Measurements from ENCODE around the gene PCDHA1.

PCDHA1 gene

DNA sequence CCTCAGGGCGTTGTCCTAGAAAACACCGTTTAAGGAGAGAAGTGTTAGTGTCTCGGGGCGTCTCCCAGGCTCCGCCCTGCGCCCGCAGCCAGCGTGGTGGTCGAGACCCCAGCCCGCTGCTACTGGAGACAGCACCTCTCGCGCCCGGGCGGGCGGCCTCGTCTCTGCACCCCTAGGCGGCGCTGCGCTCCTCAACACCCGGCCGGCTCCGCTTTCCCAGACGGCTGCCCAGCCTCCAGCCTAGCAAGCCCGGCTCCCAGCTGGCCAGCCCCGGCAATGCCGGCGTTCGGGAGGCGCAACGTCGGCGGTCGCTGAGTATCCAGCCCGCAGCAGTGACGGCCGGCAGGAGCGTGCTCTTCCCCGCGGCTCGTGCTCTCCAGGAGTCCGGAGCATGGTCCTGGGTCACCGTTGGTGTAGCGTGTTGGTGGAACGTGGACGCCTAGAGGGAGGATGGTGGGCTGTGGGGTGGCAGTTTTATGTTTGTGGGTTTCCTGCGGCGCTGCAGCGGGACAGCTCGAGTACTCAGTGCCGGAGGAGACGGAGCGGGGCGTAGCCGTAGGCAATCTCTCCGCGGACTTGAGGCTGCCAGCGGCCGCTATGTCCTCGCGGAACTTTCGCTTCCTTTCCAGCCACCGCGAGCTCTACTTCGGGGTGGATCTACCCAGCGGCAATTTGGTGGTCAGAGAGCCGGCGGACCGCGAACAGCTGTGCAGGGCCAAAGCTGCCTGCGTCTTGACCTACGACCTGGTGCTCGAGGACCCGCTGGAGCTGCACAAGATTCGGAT lies 140.7 kb downstream of the PCDHA1 start:
- Histone ChIP-seq H3K4me3 (ENCODE audit: insufficient read depth in 1 of 2, low read depth in 1 of 2, low read length in 2 of 2) (peak overlapping the region; percentile 59 to 75), H3K4me1 (ENCODE audit: control insufficient read depth, insufficient read depth, low read depth, low read length) (peaks cover 20% of the 10 kb centered on the region), H2AFZ (ENCODE audit: low read depth, low read length) (peak overlapping the region; percentile 60), H3K36me3 (ENCODE audit: control insufficient read depth in 1 of 2, insufficient read depth in 2 of 2, low read depth in 1 of 2, low read length in 2 of 2) (no peaks in the 10 kb centered on the region), H3K27ac (ENCODE audit: low read length, poor library complexity, severe bottlenecking) (no peak overlapping the region), H2BK5ac (ENCODE audit: low read depth, low read length, poor library complexity, severe bottlenecking) (no peak overlapping the region), H3K9me3 (ENCODE audit: control insufficient read depth, low read length) (peaks cover 9% of the 10 kb centered on the region), H3K23ac (ENCODE audit: low read length in 2 of 2) (peak overlapping the region in 1 of 2 experiments; percentile 96), H3K27me3 (ENCODE audit: control insufficient read depth in 1 of 2, insufficient read depth in 1 of 2, low read length in 2 of 2) (peaks cover 14 to 38% of the 10 kb centered on the region in 2 experiments), H4K91ac (ENCODE audit: low read length) (no peak overlapping the region), H3K9ac (ENCODE audit: low read length) (peak overlapping the region; percentile 36), H4K8ac (ENCODE audit: low read length) (no peak overlapping the region), H2AK5ac (ENCODE audit: low read length, severe bottlenecking) (no peak overlapping the region), H3K4ac (ENCODE audit: low read depth in 1 of 2, low read length in 2 of 2) (no peak overlapping the region), H3K18ac (ENCODE audit: low read depth in 1 of 2, low read length in 2 of 2) (peak overlapping the region in 1 of 2 experiments; percentile 61), H3K79me1 (replicated peaks; ENCODE audit: low read length, poor library complexity, severe bottlenecking) (peaks cover 3% of the 10 kb centered on the region), H2BK15ac (ENCODE audit: low read depth, poor library complexity, severe bottlenecking) (no peak overlapping the region), H3K14ac (ENCODE audit: low read length in 2 of 2) (peak overlapping the region in 1 of 2 experiments; percentile 94), H2BK120ac (ENCODE audit: low read depth, low read length) (no peak overlapping the region), H2BK12ac (ENCODE audit: low read length in 2 of 2) (peak overlapping the region in 1 of 2 experiments; percentile 47), H3K4me2 (ENCODE audit: low read length, poor library complexity, severe bottlenecking) (peak overlapping the region; percentile 85)
- under 1% methylated on average over 64 of the region's 74 CpGs for WGBS
- DNase-seq = peak; percentile 90

DNA sequence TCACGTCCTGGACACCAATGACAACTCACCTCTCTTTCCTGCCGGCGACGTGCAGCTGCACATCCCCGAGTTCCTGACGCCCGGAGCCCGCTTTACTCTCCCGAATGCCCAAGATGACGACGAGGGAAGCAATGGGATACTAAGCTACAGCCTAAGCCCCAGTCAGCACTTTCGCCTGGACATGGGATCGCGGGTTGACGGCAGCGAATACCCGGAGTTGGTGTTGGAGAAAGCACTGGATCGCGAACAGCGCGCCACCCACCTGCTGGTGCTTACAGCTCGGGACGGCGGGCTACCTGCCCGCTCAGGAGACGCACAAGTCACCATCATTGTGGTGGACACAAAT lies 141.3 kb downstream of the PCDHA1 start:
- WGBS = 11% methylated on average over 26 of the region's 26 CpGs
- H3K9ac ChIP-seq (ENCODE audit: low read length) = peak overlapping the region; percentile 36

DNA sequence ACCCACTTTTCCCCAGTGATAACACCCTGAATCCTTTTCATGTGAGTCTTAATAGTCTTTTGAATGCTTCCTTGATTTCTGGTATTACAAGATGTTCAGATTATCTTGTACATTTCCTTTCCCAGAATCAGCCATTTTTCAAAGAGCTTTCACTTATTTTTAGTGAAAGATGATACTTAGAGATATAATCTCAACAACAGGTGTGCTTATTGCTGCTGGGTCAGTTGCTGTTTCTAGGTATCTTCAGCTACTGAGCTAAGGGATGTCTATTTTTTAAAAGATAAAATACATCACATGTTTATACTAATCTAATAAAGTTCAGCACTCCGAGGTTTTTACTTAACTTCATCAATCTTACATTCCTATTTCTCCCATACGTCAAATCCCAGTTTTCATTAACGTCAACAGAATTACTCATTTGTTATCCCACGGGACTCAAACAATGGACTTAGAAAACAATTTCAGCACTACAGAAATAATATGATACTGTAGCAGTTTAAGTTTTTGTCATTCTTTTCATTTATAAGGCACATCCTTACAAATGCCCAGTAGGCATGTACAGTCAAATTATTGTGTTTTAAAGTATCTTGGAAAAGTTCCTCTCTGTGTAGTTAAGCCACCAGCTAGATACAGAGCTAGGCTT lies 149.1 kb downstream of the PCDHA1 start:
- DNase-seq = no peak
- Histone ChIP-seq H3K9me3 (ENCODE audit: control insufficient read depth, low read length) (no peaks in the 10 kb centered on the region), H2AFZ (ENCODE audit: low read depth, low read length) (no peak overlapping the region), H3K4me3 (ENCODE audit: insufficient read depth in 1 of 2, low read depth in 1 of 2, low read length in 2 of 2) (no peak overlapping the region), H3K36me3 (ENCODE audit: control insufficient read depth in 1 of 2, insufficient read depth in 2 of 2, low read depth in 1 of 2, low read length in 2 of 2) (no peaks in the 10 kb centered on the region), H3K4ac (ENCODE audit: low read depth in 1 of 2, low read length in 2 of 2) (no peak overlapping the region), H3K27ac (ENCODE audit: low read length, poor library complexity, severe bottlenecking) (no peak overlapping the region), H3K23ac (ENCODE audit: low read length in 2 of 2) (no peak overlapping the region), H3K4me1 (ENCODE audit: control insufficient read depth, insufficient read depth, low read depth, low read length) (no peaks in the 10 kb centered on the region), H2BK120ac (ENCODE audit: low read depth, low read length) (no peak overlapping the region), H3K9ac (ENCODE audit: low read length) (no peak overlapping the region), H3K14ac (ENCODE audit: low read length in 2 of 2) (no peak overlapping the region), H4K8ac (ENCODE audit: low read length) (no peak overlapping the region), H3K18ac (ENCODE audit: low read depth in 1 of 2, low read length in 2 of 2) (no peak overlapping the region), H2BK5ac (ENCODE audit: low read depth, low read length, poor library complexity, severe bottlenecking) (no peak overlapping the region), H2BK12ac (ENCODE audit: low read length in 2 of 2) (no peak overlapping the region), H2AK5ac (ENCODE audit: low read length, severe bottlenecking) (no peak overlapping the region), H3K79me1 (replicated peaks; ENCODE audit: low read length, poor library complexity, severe bottlenecking) (peaks cover 2% of the 10 kb centered on the region), H3K4me2 (ENCODE audit: low read length, poor library complexity, severe bottlenecking) (no peak overlapping the region), H3K27me3 (ENCODE audit: control insufficient read depth in 1 of 2, insufficient read depth in 1 of 2, low read length in 2 of 2) (no peaks in the 10 kb centered on the region), H4K91ac (ENCODE audit: low read length) (no peak overlapping the region), H2BK15ac (ENCODE audit: low read depth, poor library complexity, severe bottlenecking) (no peak overlapping the region)
- WGBS = 78% methylated on average over 3 of the region's 4 CpGs

More for the DNA sequence above, 141.3 kb downstream of the PCDHA1 start:
- H2BK15ac ChIP-seq (ENCODE audit: low read depth, poor library complexity, severe bottlenecking) = no peak overlapping the region
- peaks cover 9% of the 10 kb centered on the region for H3K9me3 ChIP-seq (ENCODE audit: control insufficient read depth, low read length)
- peak overlapping the region; percentile 59 to 75 for H3K4me3 ChIP-seq (ENCODE audit: insufficient read depth in 1 of 2, low read depth in 1 of 2, low read length in 2 of 2)
- H2BK120ac ChIP-seq (ENCODE audit: low read depth, low read length) = no peak overlapping the region
- H3K79me1 ChIP-seq (replicated peaks; ENCODE audit: low read length, poor library complexity, severe bottlenecking) = peaks cover 3% of the 10 kb centered on the region
- peaks cover 20% of the 10 kb centered on the region for H3K4me1 ChIP-seq (ENCODE audit: control insufficient read depth, insufficient read depth, low read depth, low read length)
- no peak for DNase-seq
- H2BK12ac ChIP-seq (ENCODE audit: low read length in 2 of 2) = no peak overlapping the region
- no peak overlapping the region for H2AK5ac ChIP-seq (ENCODE audit: low read length, severe bottlenecking)
- no peak overlapping the region for H4K8ac ChIP-seq (ENCODE audit: low read length)
- no peaks in the 10 kb centered on the region for H3K36me3 ChIP-seq (ENCODE audit: control insufficient read depth in 1 of 2, insufficient read depth in 2 of 2, low read depth in 1 of 2, low read length in 2 of 2)
- H2BK5ac ChIP-seq (ENCODE audit: low read depth, low read length, poor library complexity, severe bottlenecking) = no peak overlapping the region
- H3K18ac ChIP-seq (ENCODE audit: low read depth in 1 of 2, low read length in 2 of 2) = peak overlapping the region in 1 of 2 experiments; percentile 29
- H3K27ac ChIP-seq (ENCODE audit: low read length, poor library complexity, severe bottlenecking) = no peak overlapping the region
- H3K27me3 ChIP-seq (ENCODE audit: control insufficient read depth in 1 of 2, insufficient read depth in 1 of 2, low read length in 2 of 2) = peaks cover 14 to 38% of the 10 kb centered on the region in 2 experiments
- H3K23ac ChIP-seq (ENCODE audit: low read length in 2 of 2) = peak overlapping the region in 1 of 2 experiments; percentile 79
- peak overlapping the region; percentile 60 for H2AFZ ChIP-seq (ENCODE audit: low read depth, low read length)
- H3K4me2 ChIP-seq (ENCODE audit: low read length, poor library complexity, severe bottlenecking) = peak overlapping the region; percentile 85
- H3K14ac ChIP-seq (ENCODE audit: low read length in 2 of 2) = peak overlapping the region in 1 of 2 experiments; percentile 94
- no peak overlapping the region for H4K91ac ChIP-seq (ENCODE audit: low read length)
- H3K4ac ChIP-seq (ENCODE audit: low read depth in 1 of 2, low read length in 2 of 2) = no peak overlapping the region

DNA sequence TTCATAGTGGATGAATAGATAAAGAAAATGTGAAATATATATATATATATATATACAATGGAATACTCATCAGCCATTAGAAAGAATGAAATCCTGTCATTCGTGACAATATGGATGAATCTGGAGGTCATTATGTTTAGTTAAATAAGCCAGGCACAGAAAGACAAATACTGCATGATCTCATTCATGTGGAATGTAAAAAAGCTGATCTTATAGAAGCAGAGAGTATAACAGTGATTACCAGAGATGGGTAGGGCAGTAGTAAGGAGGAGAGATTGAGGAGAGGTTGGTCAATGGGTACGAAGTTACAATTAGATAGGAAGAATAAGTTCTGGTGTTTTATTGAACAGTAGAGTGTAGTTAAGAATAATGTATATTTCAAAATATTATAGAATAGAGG lies 160.6 kb downstream of the PCDHA1 start:
- Histone ChIP-seq H3K4me3 (ENCODE audit: insufficient read depth in 1 of 2, low read depth in 1 of 2, low read length in 2 of 2) (no peak overlapping the region), H3K79me1 (replicated peaks; ENCODE audit: low read length, poor library complexity, severe bottlenecking) (no peaks in the 10 kb centered on the region), H3K4me1 (ENCODE audit: control insufficient read depth, insufficient read depth, low read depth, low read length) (no peaks in the 10 kb centered on the region), H3K27ac (ENCODE audit: low read length, poor library complexity, severe bottlenecking) (no peak overlapping the region), H3K4ac (ENCODE audit: low read depth in 1 of 2, low read length in 2 of 2) (no peak overlapping the region), H2AFZ (ENCODE audit: low read depth, low read length) (no peak overlapping the region), H3K9ac (ENCODE audit: low read length) (no peak overlapping the region), H3K27me3 (ENCODE audit: control insufficient read depth in 1 of 2, insufficient read depth in 1 of 2, low read length in 2 of 2) (no peaks in the 10 kb centered on the region), H2BK15ac (ENCODE audit: low read depth, poor library complexity, severe bottlenecking) (no peak overlapping the region), H3K18ac (ENCODE audit: low read depth in 1 of 2, low read length in 2 of 2) (no peak overlapping the region), H3K4me2 (ENCODE audit: low read length, poor library complexity, severe bottlenecking) (no peak overlapping the region), H3K36me3 (ENCODE audit: control insufficient read depth in 1 of 2, insufficient read depth in 2 of 2, low read depth in 1 of 2, low read length in 2 of 2) (no peaks in the 10 kb centered on the region), H2BK120ac (ENCODE audit: low read depth, low read length) (no peak overlapping the region), H4K91ac (ENCODE audit: low read length) (no peak overlapping the region), H2BK12ac (ENCODE audit: low read length in 2 of 2) (no peak overlapping the region), H3K23ac (ENCODE audit: low read length in 2 of 2) (no peak overlapping the region), H2BK5ac (ENCODE audit: low read depth, low read length, poor library complexity, severe bottlenecking) (no peak overlapping the region), H3K9me3 (ENCODE audit: control insufficient read depth, low read length) (peaks cover 24% of the 10 kb centered on the region), H2AK5ac (ENCODE audit: low read length, severe bottlenecking) (no peak overlapping the region), H3K14ac (ENCODE audit: low read length in 2 of 2) (no peak overlapping the region), H4K8ac (ENCODE audit: low read length) (no peak overlapping the region)
- 56% methylated on average over 2 of the region's 2 CpGs for WGBS
- no peak for DNase-seq

Measured in mesenchymal stem cell (in vitro differentiated cells and primary cell).